PC-9 (cell line): Measurements from ENCODE around the gene NDST1.

Source experiments
- EZH2 ChIP-seq: fragments of 200-600 bp; sonication (generic); IDR thresholded peaks from 2 replicates; pipeline ENCODE4 v1.8.0; 2017; ENCODE audit warnings: antibody characterized with exemption, low read depth
- TF ChIP-seq, protein P1 (sequence below): fragments of 200-600 bp; sonication (generic); conservative IDR thresholded peaks from 2 replicates; pipeline ENCODE4 v1.6.1; 2017; ENCODE audit warnings: mixed run types, antibody characterized with exemption, mild to moderate bottlenecking, moderate library complexity

DNA sequence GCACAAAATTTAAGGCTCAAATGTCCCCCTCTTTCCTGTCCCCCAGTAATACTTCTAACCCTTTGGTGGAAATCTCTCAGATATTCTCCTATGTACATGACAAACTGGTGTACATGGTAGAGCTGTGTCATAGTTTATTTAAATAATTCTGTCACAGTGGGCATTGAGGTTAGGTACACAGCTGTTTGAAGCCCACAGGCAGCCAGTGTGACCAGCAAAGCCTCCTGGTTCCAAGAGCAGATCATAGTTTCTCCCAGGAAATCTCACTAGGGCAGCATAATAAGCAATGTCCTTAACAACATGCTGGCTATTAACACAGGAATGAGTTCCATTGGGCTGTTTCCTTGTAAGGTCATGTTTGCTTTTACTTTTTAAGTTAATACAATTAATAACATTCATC is 63.9 kb downstream of the NDST1 start:
- TF ChIP-seq, protein P1, sequence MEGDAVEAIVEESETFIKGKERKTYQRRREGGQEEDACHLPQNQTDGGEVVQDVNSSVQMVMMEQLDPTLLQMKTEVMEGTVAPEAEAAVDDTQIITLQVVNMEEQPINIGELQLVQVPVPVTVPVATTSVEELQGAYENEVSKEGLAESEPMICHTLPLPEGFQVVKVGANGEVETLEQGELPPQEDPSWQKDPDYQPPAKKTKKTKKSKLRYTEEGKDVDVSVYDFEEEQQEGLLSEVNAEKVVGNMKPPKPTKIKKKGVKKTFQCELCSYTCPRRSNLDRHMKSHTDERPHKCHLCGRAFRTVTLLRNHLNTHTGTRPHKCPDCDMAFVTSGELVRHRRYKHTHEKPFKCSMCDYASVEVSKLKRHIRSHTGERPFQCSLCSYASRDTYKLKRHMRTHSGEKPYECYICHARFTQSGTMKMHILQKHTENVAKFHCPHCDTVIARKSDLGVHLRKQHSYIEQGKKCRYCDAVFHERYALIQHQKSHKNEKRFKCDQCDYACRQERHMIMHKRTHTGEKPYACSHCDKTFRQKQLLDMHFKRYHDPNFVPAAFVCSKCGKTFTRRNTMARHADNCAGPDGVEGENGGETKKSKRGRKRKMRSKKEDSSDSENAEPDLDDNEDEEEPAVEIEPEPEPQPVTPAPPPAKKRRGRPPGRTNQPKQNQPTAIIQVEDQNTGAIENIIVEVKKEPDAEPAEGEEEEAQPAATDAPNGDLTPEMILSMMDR, result no peak
- no peak for TF ChIP-seq EZH2
